Keratinocyte (primary cell): ENCODE measurements around the gene IFT122. TPM values are rescaled to one million over a fixed set of nuclear protein-coding genes. Genes with fewer than 3 reads are reported as not detected.

ENCODE experiments used
- DNase-seq: peaks from one replicate; pipeline ENCODE4 v3.0.0-alpha.2; 2011; ENCODE audit warnings: low read depth, missing footprints, low spot score
- FAIRE-seq: peaks from 2 replicates; lab custom pipeline; 2011; peaks lifted over from hg19 to GRCh38; lab: Jason Lieb, UNC
- H2AFZ ChIP-seq: 2 replicates; pipeline ENCODE4 v1.6.0; 2012; ENCODE audit warnings: low read length, control low read depth, inconsistent platforms; ENCODE audit not compliant: control insufficient read depth
- H3K27ac ChIP-seq: 2 replicates; pipeline ENCODE4 v1.5.1; 2011; ENCODE audit warnings: low read length; ENCODE audit not compliant: control insufficient read depth, insufficient read depth
- H3K27me3 ChIP-seq: 3 replicates; pipeline ENCODE4 v1.6.0; 2011; ENCODE audit warnings: low read length; ENCODE audit not compliant: control insufficient read depth, insufficient read depth; ENCODE audit errors: extremely low read depth
- H3K36me3 ChIP-seq, 2 experiments: 2 replicates in 1 of 2; 3 replicates in 1 of 2; pipeline ENCODE4 v1.5.1; 2011; ENCODE audit warnings: low read length in 2 of 2, mild to moderate bottlenecking in 1 of 2; ENCODE audit not compliant: control insufficient read depth in 2 of 2, insufficient read depth in 2 of 2; ENCODE audit errors: extremely low read depth in 1 of 2
- H3K4me1 ChIP-seq: 3 replicates; pipeline ENCODE4 v1.5.1; 2011; ENCODE audit warnings: low read length; ENCODE audit not compliant: control insufficient read depth, insufficient read depth; ENCODE audit errors: extremely low read depth
- H3K4me2 ChIP-seq: 3 replicates; pipeline ENCODE4 v1.6.0; 2011; ENCODE audit warnings: low read depth, low read length; ENCODE audit not compliant: control insufficient read depth, insufficient read depth; ENCODE audit errors: extremely low read depth
- H3K4me3 ChIP-seq, 3 experiments: fragments of 200-600 bp in 1 of 3; sonication (generic) in 1 of 3; 2 replicates in 2 of 3; 3 replicates in 1 of 3; pipeline ENCODE4 v1.5.1; 2011 to 2016; ENCODE audit warnings: low read length in 3 of 3, mild to moderate bottlenecking in 3 of 3, control low read depth in 2 of 3, inconsistent platforms in 1 of 3, low read depth in 1 of 3, mixed read lengths in 1 of 3, mixed run types in 1 of 3, moderate library complexity in 1 of 3; ENCODE audit not compliant: control insufficient read depth in 2 of 3, insufficient read depth in 2 of 3; ENCODE audit errors: extremely low read depth in 1 of 3
- H3K79me2 ChIP-seq: 2 replicates; pipeline ENCODE4 v1.6.0; 2012; ENCODE audit warnings: low read length; ENCODE audit not compliant: control insufficient read depth, insufficient read depth
- H3K9ac ChIP-seq: 3 replicates; pipeline ENCODE4 v1.6.0; 2011; ENCODE audit warnings: low read length; ENCODE audit not compliant: control insufficient read depth, insufficient read depth; ENCODE audit errors: extremely low read depth
- H3K9me1 ChIP-seq: 3 replicates; pipeline ENCODE4 v1.6.0; 2011; ENCODE audit warnings: low read length; ENCODE audit not compliant: control insufficient read depth, insufficient read depth; ENCODE audit errors: extremely low read depth
- H3K9me3 ChIP-seq: 2 replicates; pipeline ENCODE4 v1.5.1; 2012; ENCODE audit warnings: low read depth, low read length; ENCODE audit not compliant: control insufficient read depth
- H4K20me1 ChIP-seq: 3 replicates; pipeline ENCODE4 v1.6.0; 2011; ENCODE audit warnings: low read length; ENCODE audit not compliant: control insufficient read depth, insufficient read depth; ENCODE audit errors: extremely low read depth
- EZH2 ChIP-seq: IDR thresholded peaks from one replicate; pipeline ENCODE4 v1.6.1; 2012; ENCODE audit warnings: inconsistent platforms, mild to moderate bottlenecking, low read length, moderate library complexity
- dilution Hi-C: fragments of 300-500 bp; cut with MboI; formaldehyde crosslinking; loops from one replicate; pipeline ENCODE4 v1.7.0; 2020; ENCODE audit warnings: low sequenced_read_pairs; ENCODE audit not compliant: extremely low pct_ligation_motif_present
- polyA plus RNA-seq, 5 experiments: library from polyadenylated mRNA; depleted of rRNA in 3 of 5; stranded (reverse) in 3 of 5; stranded (forward) in 1 of 5; unstranded in 1 of 5; fragments of >200 nt; gene quantifications; 1 replicate in 1 of 5; 2 replicates in 3 of 5; 3 replicates in 1 of 5; pipeline versions ENCODE4 v1.2.1 to v1.2.3, GENCODE V29; 2011 to 2012; ENCODE audit warnings: missing spikeins in 2 of 5, low read depth in 1 of 5, low replicate concordance in 1 of 5
- TF ChIP-seq, protein P1 (sequence below), 3 experiments: IDR thresholded peaks in 1 of 3; conservative IDR thresholded peaks in 1 of 3; optimal IDR thresholded peaks in 1 of 3; 2 replicates in 2 of 3; 3 replicates in 1 of 3; pipeline versions ENCODE3 to v1.5.1; 2011; ENCODE audit warnings: low read length in 3 of 3, mild to moderate bottlenecking in 3 of 3, moderate library complexity in 2 of 3, control low read depth in 1 of 3, inconsistent platforms in 1 of 3; ENCODE audit not compliant: insufficient read depth in 2 of 3; ENCODE audit errors: extremely low read depth in 1 of 3

The IFT122 gene
- polyA plus RNA-seq, 1 donor (not counting 4 experiments of a cell fraction or from before 2014, with no cell fraction given): 7.1 TPM

DNA sequence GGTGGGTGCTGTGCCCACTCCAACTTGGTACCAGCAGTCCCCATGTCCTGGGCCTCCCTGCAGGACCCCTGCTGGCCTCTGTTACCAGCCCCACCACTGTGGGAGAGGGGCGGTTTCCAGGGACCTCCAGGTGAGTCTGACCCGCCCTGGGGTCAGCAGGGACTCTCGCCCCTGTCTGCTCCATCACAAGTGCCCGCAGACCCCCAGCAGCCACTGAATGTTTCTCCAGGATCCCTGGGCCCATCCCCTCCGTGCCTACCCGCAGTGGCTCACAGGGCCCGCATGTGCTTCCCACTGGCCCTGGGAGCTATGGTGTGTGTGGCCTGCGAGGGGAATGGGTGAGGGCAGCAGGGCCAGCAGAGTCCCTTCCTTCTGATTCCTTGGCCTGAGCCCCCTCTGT is 78.6 kb downstream of the IFT122 start:
- no peak for DNase-seq
- Histone ChIP-seq H3K27me3 (no peaks in the 10 kb centered on the region), H4K20me1 (no peaks in the 10 kb centered on the region), H2AFZ (no peak overlapping the region), H3K36me3 (no peaks in the 10 kb centered on the region), H3K4me3 (no peak overlapping the region), H3K79me2 (no peaks in the 10 kb centered on the region), H3K27ac (no peak overlapping the region), H3K9ac (no peak overlapping the region), H3K9me3 (no peaks in the 10 kb centered on the region), H3K4me1 (no peaks in the 10 kb centered on the region), H3K4me2 (no peak overlapping the region), H3K9me1 (no peaks in the 10 kb centered on the region)
- no peak for TF ChIP-seq EZH2
- TF ChIP-seq, protein P1, sequence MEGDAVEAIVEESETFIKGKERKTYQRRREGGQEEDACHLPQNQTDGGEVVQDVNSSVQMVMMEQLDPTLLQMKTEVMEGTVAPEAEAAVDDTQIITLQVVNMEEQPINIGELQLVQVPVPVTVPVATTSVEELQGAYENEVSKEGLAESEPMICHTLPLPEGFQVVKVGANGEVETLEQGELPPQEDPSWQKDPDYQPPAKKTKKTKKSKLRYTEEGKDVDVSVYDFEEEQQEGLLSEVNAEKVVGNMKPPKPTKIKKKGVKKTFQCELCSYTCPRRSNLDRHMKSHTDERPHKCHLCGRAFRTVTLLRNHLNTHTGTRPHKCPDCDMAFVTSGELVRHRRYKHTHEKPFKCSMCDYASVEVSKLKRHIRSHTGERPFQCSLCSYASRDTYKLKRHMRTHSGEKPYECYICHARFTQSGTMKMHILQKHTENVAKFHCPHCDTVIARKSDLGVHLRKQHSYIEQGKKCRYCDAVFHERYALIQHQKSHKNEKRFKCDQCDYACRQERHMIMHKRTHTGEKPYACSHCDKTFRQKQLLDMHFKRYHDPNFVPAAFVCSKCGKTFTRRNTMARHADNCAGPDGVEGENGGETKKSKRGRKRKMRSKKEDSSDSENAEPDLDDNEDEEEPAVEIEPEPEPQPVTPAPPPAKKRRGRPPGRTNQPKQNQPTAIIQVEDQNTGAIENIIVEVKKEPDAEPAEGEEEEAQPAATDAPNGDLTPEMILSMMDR (optimal IDR thresholded peaks at IDR 0.05 in 1 of 3, IDR thresholded peaks at IDR 0.05 in 1 of 3, conservative IDR thresholded peaks at IDR 0.05 in 1 of 3; ENCODE audit: extremely low read depth in 1 of 3, insufficient read depth in 2 of 3, low read length in 3 of 3): no peak
- FAIRE-seq: no peak
- dilution Hi-C loops: no loop called here

DNA sequence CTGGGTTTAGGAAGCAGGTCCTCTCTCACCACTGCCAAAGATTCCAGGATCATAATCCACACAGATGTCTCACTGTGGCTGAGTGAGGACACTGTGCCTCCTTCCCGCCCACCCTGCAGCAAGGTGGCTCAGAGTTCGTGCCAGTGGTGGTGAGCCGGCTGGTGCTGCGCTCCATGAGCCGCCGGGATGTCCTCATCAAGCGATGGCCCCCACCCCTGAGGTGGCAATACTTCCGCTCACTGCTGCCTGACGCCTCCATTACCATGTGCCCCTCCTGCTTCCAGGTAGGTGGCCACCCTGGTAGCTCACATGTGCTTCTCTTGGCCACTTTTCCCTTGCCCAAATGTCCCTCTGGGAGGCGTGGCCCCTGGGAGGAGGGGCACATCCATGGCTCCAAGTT is 79.4 kb downstream of the IFT122 start:
- Histone ChIP-seq H3K4me3 (no peak overlapping the region), H3K9me1 (no peaks in the 10 kb centered on the region), H3K4me1 (no peaks in the 10 kb centered on the region), H3K9ac (no peak overlapping the region), H3K27ac (no peak overlapping the region), H3K9me3 (no peaks in the 10 kb centered on the region), H3K36me3 (no peaks in the 10 kb centered on the region), H3K79me2 (no peaks in the 10 kb centered on the region), H4K20me1 (no peaks in the 10 kb centered on the region), H2AFZ (no peak overlapping the region), H3K27me3 (no peaks in the 10 kb centered on the region), H3K4me2 (no peak overlapping the region)
- FAIRE-seq (no peak), DNase-seq (no peak)
- dilution Hi-C loops: no loop called here
- TF ChIP-seq, protein P1 (optimal IDR thresholded peaks at IDR 0.05 in 1 of 3, IDR thresholded peaks at IDR 0.05 in 1 of 3, conservative IDR thresholded peaks at IDR 0.05 in 1 of 3; ENCODE audit: extremely low read depth in 1 of 3, insufficient read depth in 2 of 3, low read length in 3 of 3): no peak
- TF ChIP-seq EZH2: no peak
